Measurements from ENCODE around the gene MISP3.

DNA sequence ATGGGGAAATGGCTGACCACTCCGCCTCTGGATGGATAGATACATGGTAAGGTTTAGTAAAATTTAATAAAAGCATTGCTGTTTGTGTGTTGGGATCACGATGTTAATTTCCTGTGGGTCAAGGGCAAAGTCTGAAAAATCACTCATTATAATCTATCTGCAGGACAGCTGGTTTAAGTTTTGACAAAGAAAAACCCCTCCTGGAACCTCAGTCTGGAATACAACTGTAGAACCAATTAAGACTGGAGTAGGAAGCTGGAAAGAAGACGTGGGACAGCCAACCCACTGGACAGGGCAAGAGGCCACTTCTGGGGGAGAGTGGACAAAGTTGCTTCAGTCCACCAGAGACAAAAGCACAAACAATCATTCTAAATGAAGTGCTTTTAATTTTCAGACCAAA, 46.6 kb downstream of the MISP3 start:
- TF ChIP-seq, protein P1, sequence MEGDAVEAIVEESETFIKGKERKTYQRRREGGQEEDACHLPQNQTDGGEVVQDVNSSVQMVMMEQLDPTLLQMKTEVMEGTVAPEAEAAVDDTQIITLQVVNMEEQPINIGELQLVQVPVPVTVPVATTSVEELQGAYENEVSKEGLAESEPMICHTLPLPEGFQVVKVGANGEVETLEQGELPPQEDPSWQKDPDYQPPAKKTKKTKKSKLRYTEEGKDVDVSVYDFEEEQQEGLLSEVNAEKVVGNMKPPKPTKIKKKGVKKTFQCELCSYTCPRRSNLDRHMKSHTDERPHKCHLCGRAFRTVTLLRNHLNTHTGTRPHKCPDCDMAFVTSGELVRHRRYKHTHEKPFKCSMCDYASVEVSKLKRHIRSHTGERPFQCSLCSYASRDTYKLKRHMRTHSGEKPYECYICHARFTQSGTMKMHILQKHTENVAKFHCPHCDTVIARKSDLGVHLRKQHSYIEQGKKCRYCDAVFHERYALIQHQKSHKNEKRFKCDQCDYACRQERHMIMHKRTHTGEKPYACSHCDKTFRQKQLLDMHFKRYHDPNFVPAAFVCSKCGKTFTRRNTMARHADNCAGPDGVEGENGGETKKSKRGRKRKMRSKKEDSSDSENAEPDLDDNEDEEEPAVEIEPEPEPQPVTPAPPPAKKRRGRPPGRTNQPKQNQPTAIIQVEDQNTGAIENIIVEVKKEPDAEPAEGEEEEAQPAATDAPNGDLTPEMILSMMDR (IDR thresholded peaks at IDR 0.05) = no peak
- TF ChIP-seq POLR2A (IDR thresholded peaks at IDR 0.05) (no peak), EP300 (IDR thresholded peaks at IDR 0.05) (no peak)
